LNCaP clone FGC (cell line): Measurements from ENCODE around the gene SAMD4B.
"Not testable (repeated sequence)": the region's sequence is repeated elsewhere in the genome, so short reads cannot be mapped to it uniquely, and the experiment has no call there.

ENCODE experiments used
- DNase-seq: peaks from one replicate; pipeline ENCODE4 v3.0.0-alpha.2; 2011; ENCODE audit warnings: low read depth
- H3K4me3 ChIP-seq: 2 replicates; pipeline ENCODE4 v1.5.1; 2011; ENCODE audit warnings: mild to moderate bottlenecking, low read depth, low read length, control low read depth
- CTCF ChIP-seq: IDR thresholded peaks from 2 replicates; pipeline ENCODE4 v1.5.1; 2012; ENCODE audit warnings: mild to moderate bottlenecking; ENCODE audit not compliant: control insufficient read depth, insufficient read depth; ENCODE audit errors: extremely low read depth

The SAMD4B gene

GRCh38 chr19:39334444-39334976 is 7.7 kb upstream of the SAMD4B start:
- no peak for DNase-seq
- H3K4me3 ChIP-seq: no peak overlapping the region
- TF ChIP-seq CTCF: no peak

GRCh38 chr19:39335168-39335548 is 7.1 kb upstream of the SAMD4B start:
- H3K4me3 ChIP-seq: no peak overlapping the region
- no peak for DNase-seq
- TF ChIP-seq CTCF: no peak

- DNase-seq: no peak
- H3K4me3 ChIP-seq: no peak overlapping the region
- TF ChIP-seq CTCF: no peak
These were observed 5.7 kb upstream of the SAMD4B start for GRCh38 chr19:39336483-39336882.

GRCh38 chr19:39339674-39340073 is 2.5 kb upstream of the SAMD4B start:
- DNase-seq: no peak
- H3K4me3 ChIP-seq: no peak overlapping the region
- no peak for TF ChIP-seq CTCF

- H3K4me3 ChIP-seq: not testable (repeated sequence)
These were observed 2.1 kb upstream of the SAMD4B start for GRCh38 chr19:39340156-39340555.

GRCh38 chr19:39341129-39341718 is 997 bp upstream of the SAMD4B start:
- H3K4me3 ChIP-seq: peak overlapping the region; percentile 71
- no peak for TF ChIP-seq CTCF
- DNase-seq: no peak

More at GRCh38 chr19:39340156-39340555, 2.1 kb upstream of the SAMD4B start:
- not testable (repeated sequence) for DNase-seq

GRCh38 chr19:39342647-39343305 is 555 bp downstream of the SAMD4B start:
- DNase-seq: no peak
- H3K4me3 ChIP-seq: peak overlapping the region; percentile 86
- TF ChIP-seq CTCF: no peak
